Vagina (tissue), 2 donors: ENCODE data around the gene ARL5B.

Source experiments
- CTCF ChIP-seq, 3 experiments: fragments of 450-650 bp in 2 of 3; fragments of 200-600 bp in 1 of 3; sonication (generic) in 1 of 3; IDR thresholded peaks; one replicate each; pipeline ENCODE4 v1.5.1; 2017 to 2019; ENCODE audit warnings: antibody characterized with exemption in 3 of 3, mild to moderate bottlenecking in 2 of 3, moderate library complexity in 2 of 3
- POLR2A ChIP-seq, 2 donors: fragments of 450-650 bp; IDR thresholded peaks; one replicate each; pipeline ENCODE4 v1.6.1; 2017; ENCODE audit warnings: antibody characterized with exemption in 2 of 2, mild to moderate bottlenecking in 2 of 2, moderate library complexity in 2 of 2
- POLR2AphosphoS5 ChIP-seq, 2 donors: sonication (generic); formaldehyde crosslinking; IDR thresholded peaks; one replicate each; pipeline ENCODE4 v1.9.0; 2017; ENCODE audit warnings: antibody characterized with exemption in 2 of 2, mild to moderate bottlenecking in 2 of 2, low read depth in 1 of 2; ENCODE audit not compliant: insufficient read depth in 1 of 2

- TF ChIP-seq CTCF (IDR thresholded peaks at IDR 0.05) (no peak), POLR2A (IDR thresholded peaks at IDR 0.05) (no peak), POLR2AphosphoS5 (IDR thresholded peaks at IDR 0.05; ENCODE audit: insufficient read depth in 1 of 2, low read depth in 1 of 2) (no peak)
These were observed 33.3 kb upstream of the ARL5B start for GRCh38 chr10:18625886-18626285.
